Naive thymus-derived CD4-positive, alpha-beta T cell (primary cell): ENCODE measurements around the gene NEDD9. TPM values are rescaled to one million over a fixed set of nuclear protein-coding genes. Genes with fewer than 3 reads are reported as not detected.
A peak's percentile ranks its signal among the peaks of the same experiment; 100 is the strongest.

Experiments used
- ATAC-seq: fragments of 150-1000 bp; cut with Tn5 transposase; 2 replicates; pipeline ENCODE4 v1.10.0; 2021; ENCODE audit warnings: mild to moderate bottlenecking, moderate library complexity
- CTCF ChIA-PET: fragments of 350-600 bp; sonication (Branson Sonifier 250); formaldehyde crosslinking; loops from one replicate; lab custom pipeline; 2021; ENCODE audit warnings: antibody characterized with exemption; lab: Charles Lee
- POLR2A ChIA-PET: fragments of 350-600 bp; sonication (Branson Sonifier 250); formaldehyde crosslinking; loops from one replicate; lab custom pipeline; 2021; ENCODE audit warnings: antibody characterized with exemption, inconsistent platforms; lab: Charles Lee
- DNase-seq, 9 donors: peaks; one replicate each; pipeline versions ENCODE4 v3.0.0 to v3.0.0-alpha.2; 2020 to 2022; ENCODE audit warnings: mixed read lengths in 1 of 9
- H3K27ac ChIP-seq: one replicate; pipeline ENCODE4 v1.7.0; 2013; ENCODE audit warnings: mild to moderate bottlenecking, low read depth, low read length, moderate library complexity
- H3K27me3 ChIP-seq, 2 donors: one replicate each; pipeline ENCODE4 v1.7.0; 2013; ENCODE audit warnings: low read length in 2 of 2, mild to moderate bottlenecking in 2 of 2, moderate library complexity in 2 of 2; ENCODE audit not compliant: control insufficient read depth in 2 of 2, insufficient read depth in 2 of 2
- H3K36me3 ChIP-seq, 3 experiments: 1 replicate in 2 of 3; 2 replicates in 1 of 3; pipeline ENCODE4 v1.7.0; 2013; ENCODE audit warnings: low read length in 3 of 3, mild to moderate bottlenecking in 3 of 3, moderate library complexity in 1 of 3; ENCODE audit not compliant: insufficient read depth in 3 of 3, control insufficient read depth in 2 of 3
- H3K4me1 ChIP-seq, 2 donors: one replicate each; pipeline ENCODE4 v1.7.0; 2013; ENCODE audit warnings: low read length in 2 of 2, mild to moderate bottlenecking in 2 of 2, moderate library complexity in 1 of 2; ENCODE audit not compliant: control insufficient read depth in 2 of 2, insufficient read depth in 2 of 2
- H3K4me3 ChIP-seq: 2 replicates; pipeline ENCODE4 v1.7.0; 2013; ENCODE audit warnings: mild to moderate bottlenecking, low read length
- H3K9me3 ChIP-seq, 3 experiments: 1 replicate in 2 of 3; 2 replicates in 1 of 3; pipeline ENCODE4 v1.7.0; 2013; ENCODE audit warnings: low read length in 3 of 3; ENCODE audit not compliant: control insufficient read depth in 2 of 3
- H3K27ac Mint-ChIP-seq, 9 donors: one replicate each; pipeline ENCODE4 v1.8.0; 2020 to 2022; ENCODE audit warnings: mixed read lengths in 9 of 9, mild to moderate bottlenecking in 8 of 9, moderate library complexity in 5 of 9, inconsistent platforms in 2 of 9
- H3K27me3 Mint-ChIP-seq, 5 donors: one replicate each; pipeline ENCODE4 v1.8.0; 2021 to 2022; ENCODE audit warnings: mixed read lengths in 5 of 5, mild to moderate bottlenecking in 1 of 5
- H3K36me3 Mint-ChIP-seq, 5 donors: one replicate each; pipeline ENCODE4 v1.8.0; 2020 to 2022; ENCODE audit warnings: mixed read lengths in 5 of 5, mild to moderate bottlenecking in 3 of 5, inconsistent platforms in 1 of 5
- H3K4me1 Mint-ChIP-seq, 7 donors: one replicate each; pipeline ENCODE4 v1.8.0; 2020 to 2022; ENCODE audit warnings: mixed read lengths in 7 of 7, mild to moderate bottlenecking in 3 of 7, inconsistent platforms in 1 of 7
- H3K4me3 Mint-ChIP-seq, 10 donors: one replicate each; pipeline ENCODE4 v1.8.0; 2020 to 2022; ENCODE audit warnings: mild to moderate bottlenecking in 10 of 10, mixed read lengths in 10 of 10, moderate library complexity in 6 of 10, inconsistent platforms in 2 of 10
- H3K9me3 Mint-ChIP-seq, 11 donors: one replicate each; pipeline ENCODE4 v1.8.0; 2020 to 2022; ENCODE audit warnings: mixed read lengths in 11 of 11, mild to moderate bottlenecking in 4 of 11, inconsistent platforms in 1 of 11, moderate library complexity in 1 of 11
- intact Hi-C, 2 donors: fragments of 100-400 bp; cut with micrococcal nuclease; formaldehyde crosslinking; loops; one replicate each; pipeline ENCODE4 v1.15.1; 2023
- polyA plus RNA-seq, 2 donors: library from polyadenylated mRNA; unstranded; fragments of 300-500 nt; fragmentation: Illumina TruSeq; gene quantifications; one replicate each; pipeline ENCODE4 v1.2.3, GENCODE V29; 2021
- total RNA-seq, 6 experiments: library from RNA in 5 of 6; stranded (reverse) in 5 of 6; gene quantifications; 1 replicate in 5 of 6; 2 replicates in 1 of 6; pipeline ENCODE4 v1.2.3 and lab custom pipeline; 2021 to 2026

NEDD9 gene
- total and polyA plus RNA-seq, 7 experiments from 2014 or later: 14.2 to 62.9 (median 35.4) TPM

DNA sequence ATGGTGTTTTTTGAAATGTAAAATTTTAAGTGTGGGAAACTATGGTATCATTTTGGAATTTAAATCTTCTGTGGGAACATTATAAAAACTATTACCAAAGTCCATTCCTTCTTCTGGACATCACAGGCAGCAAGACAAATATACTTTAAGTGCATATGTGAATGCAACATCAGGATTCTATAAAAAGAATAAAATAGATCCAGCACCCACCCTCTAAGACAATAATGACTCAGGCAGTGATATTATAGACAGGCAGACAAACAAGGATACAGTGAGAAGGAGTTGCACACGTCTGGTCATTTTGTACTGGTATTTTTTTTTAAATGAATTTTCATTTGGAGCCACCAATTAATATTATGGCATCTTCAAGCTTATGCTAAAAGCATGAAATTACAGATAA is 21.1 kb upstream of the NEDD9 start:
- Histone ChIP-seq H3K9me3 (peaks cover 0 to 3% (median 0%) of the 10 kb centered on the region in 3 experiments), H3K36me3 (peaks cover 0 to 21% (median under 1%) of the 10 kb centered on the region in 3 experiments), H3K4me1 (peaks cover 8 to 28% of the 10 kb centered on the region in 2 donors), H3K27ac (no peak overlapping the region), H3K4me3 (no peak overlapping the region), H3K27me3 (no peaks in the 10 kb centered on the region)
- Mint-ChIP-seq H3K27me3 (no peaks in the 10 kb centered on the region), H3K27ac (no peak overlapping the region), H3K4me3 (no peak overlapping the region), H3K4me1 (peaks cover 13 to 36% (median 17%) of the 10 kb centered on the region in 7 donors), H3K9me3 (peaks cover 0 to 7% (median 0%) of the 10 kb centered on the region in 11 donors), H3K36me3 (peaks cover 27 to 68% (median 58%) of the 10 kb centered on the region in 5 donors)
- CTCF ChIA-PET: no interaction called here
- intact Hi-C loops: no loop called here
- POLR2A ChIA-PET: interaction anchor here (0.6 kb wide), 1 partner anchor 488 kb away, joined by 3 read pairs; no protein-coding TSS in a partner anchor
- ATAC-seq (no peak), DNase-seq (no peak)

DNA sequence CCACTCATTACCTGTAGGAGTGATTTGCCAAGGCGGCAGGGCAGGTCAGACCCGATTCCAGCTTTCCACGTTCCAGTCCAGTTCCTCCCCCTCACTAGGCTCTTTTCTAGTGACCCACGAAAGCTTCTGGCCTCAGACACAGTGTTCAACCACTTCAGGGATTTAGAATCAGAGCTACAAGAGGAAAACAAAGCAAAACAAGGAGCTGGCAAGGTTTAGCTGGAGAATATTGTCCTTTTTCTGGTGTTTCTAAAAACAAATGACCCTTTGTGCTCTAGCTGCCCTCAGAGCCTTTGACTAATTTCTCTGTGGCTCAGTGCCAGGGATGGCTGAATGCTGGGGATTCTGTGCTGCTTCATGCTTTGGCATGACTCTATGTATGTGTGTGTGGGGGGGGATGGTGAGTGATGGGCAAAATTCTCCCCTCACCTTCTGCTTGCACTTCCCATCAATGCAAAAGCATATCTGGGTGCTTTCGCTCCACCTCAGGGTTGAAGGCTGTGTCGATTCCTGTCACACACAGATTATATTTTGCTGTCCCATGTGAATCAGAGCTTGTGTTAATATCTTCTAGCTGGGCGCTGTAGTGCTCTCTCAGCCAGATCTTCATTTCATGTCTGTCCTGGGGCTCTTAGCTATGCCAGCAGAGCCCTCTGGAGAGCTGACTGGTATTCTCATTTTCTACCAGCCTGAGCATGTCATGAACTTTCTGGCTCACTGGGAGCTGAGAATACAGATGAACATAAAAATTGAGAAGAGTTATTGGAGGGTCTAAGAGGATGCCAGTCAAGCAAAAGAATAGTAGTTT is 19.3 kb upstream of the NEDD9 start:
- DNase-seq (no peak), ATAC-seq (no peak)
- Histone ChIP-seq H3K4me1 (peaks cover 0 to 11% of the 10 kb centered on the region in 2 donors), H3K4me3 (no peak overlapping the region), H3K9me3 (peaks cover 0 to 3% (median 0%) of the 10 kb centered on the region in 3 experiments), H3K27ac (no peak overlapping the region), H3K36me3 (peaks cover 0 to 21% (median 5%) of the 10 kb centered on the region in 3 experiments), H3K27me3 (no peaks in the 10 kb centered on the region)
- CTCF ChIA-PET: interaction anchor here (1.3 kb wide), 1 partner anchor 16 kb away, joined by 3 read pairs; no protein-coding TSS in a partner anchor
- intact Hi-C loops: no loop called here
- no peaks in the 10 kb centered on the region for H3K27me3 Mint-ChIP-seq
- H3K27ac Mint-ChIP-seq: no peak overlapping the region
- POLR2A ChIA-PET: no interaction called here
- peaks cover 35 to 78% (median 67%) of the 10 kb centered on the region in 5 donors for H3K36me3 Mint-ChIP-seq
- peaks cover 0 to 10% (median 0%) of the 10 kb centered on the region in 11 donors for H3K9me3 Mint-ChIP-seq
- peaks cover 0 to 21% (median 0%) of the 10 kb centered on the region in 7 donors for H3K4me1 Mint-ChIP-seq
- no peak overlapping the region for H3K4me3 Mint-ChIP-seq

DNA sequence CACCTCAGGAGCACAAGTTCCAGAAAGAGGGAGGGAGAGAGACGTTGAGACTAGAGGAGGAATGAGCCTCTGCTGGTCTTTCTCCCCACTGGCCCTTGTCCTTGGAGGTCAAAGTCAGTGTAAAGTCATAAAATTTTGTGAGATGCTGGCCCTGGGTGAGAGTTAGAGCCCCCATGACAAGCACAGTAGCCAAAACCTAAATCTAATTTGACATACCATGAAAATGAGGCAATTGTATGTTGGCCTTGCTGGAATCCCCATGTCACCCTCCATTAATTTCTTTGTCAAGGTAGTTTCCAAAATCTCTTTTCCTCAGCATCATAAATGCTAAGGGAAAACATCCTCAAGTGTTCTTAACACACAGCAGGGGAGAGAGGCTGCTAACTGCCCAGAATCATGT is 17.6 kb upstream of the NEDD9 start:
- intact Hi-C loops: no loop called here
- H3K27ac ChIP-seq: no peak overlapping the region
- no peak overlapping the region for H3K4me3 ChIP-seq
- POLR2A ChIA-PET: no interaction called here
- no peak overlapping the region for H3K27ac Mint-ChIP-seq
- no peak overlapping the region for H3K4me3 Mint-ChIP-seq
- H3K9me3 ChIP-seq: peaks cover 0 to 3% (median 0%) of the 10 kb centered on the region in 3 experiments
- CTCF ChIA-PET: no interaction called here
- peaks cover 0 to 10% (median 0%) of the 10 kb centered on the region in 11 donors for H3K9me3 Mint-ChIP-seq
- ATAC-seq (no peak), DNase-seq (no peak)
- H3K27me3 ChIP-seq: no peaks in the 10 kb centered on the region
- H3K4me1 ChIP-seq: peaks cover 0 to 4% of the 10 kb centered on the region in 2 donors
- H3K4me1 Mint-ChIP-seq: peaks cover 0 to 18% (median 0%) of the 10 kb centered on the region in 7 donors
- peaks cover 31 to 77% (median 61%) of the 10 kb centered on the region in 5 donors for H3K36me3 Mint-ChIP-seq
- peaks cover 0 to 21% (median 5%) of the 10 kb centered on the region in 3 experiments for H3K36me3 ChIP-seq
- no peaks in the 10 kb centered on the region for H3K27me3 Mint-ChIP-seq

DNA sequence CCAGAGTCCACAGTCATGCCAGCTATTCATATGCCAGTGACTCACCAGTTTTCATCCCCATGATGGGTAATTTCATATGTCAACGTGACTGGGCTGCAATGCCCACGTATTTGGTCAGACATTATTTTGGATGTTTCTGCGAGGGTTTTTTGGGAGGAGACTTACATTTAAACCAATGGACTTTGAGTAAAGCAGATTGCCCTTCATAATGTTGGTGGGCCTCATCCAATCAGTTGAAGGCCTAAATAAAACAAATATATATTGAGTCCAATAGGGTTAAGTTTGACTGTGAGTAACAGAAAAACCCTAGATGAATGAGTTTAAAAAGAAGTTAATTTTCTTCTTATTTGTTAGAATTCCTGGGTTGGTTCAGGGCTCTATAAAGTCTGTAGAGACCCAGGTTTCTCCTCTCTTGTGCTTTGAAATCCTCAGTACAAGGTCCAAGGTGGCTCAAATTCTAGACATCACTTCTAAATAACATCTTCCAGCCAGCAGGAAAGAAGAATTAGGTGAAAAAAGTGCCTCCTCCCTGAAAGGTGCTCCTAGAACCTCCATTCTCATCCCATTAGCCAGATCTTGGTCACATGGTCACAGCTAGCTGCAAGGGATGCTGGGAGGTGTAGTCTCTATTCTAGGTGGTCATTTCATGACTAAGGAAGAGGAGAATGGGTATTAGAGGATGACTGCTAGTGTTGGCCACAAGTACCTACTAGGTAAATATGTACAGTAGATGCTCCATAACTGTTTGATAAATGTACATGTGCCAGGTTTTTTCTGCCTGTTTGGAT is 16.7 kb upstream of the NEDD9 start:
- Mint-ChIP-seq H3K4me1 (peaks cover 0 to 16% (median 0%) of the 10 kb centered on the region in 7 donors), H3K36me3 (peaks cover 25 to 81% (median 65%) of the 10 kb centered on the region in 5 donors), H3K27ac (peak overlapping the region in 1 of 9 donors; percentile 73), H3K4me3 (no peak overlapping the region), H3K27me3 (no peaks in the 10 kb centered on the region), H3K9me3 (peaks cover 0 to 10% (median 0%) of the 10 kb centered on the region in 11 donors)
- DNase-seq: no peak
- ATAC-seq: no peak
- POLR2A ChIA-PET: no interaction called here
- H3K27me3 ChIP-seq: no peaks in the 10 kb centered on the region
- H3K36me3 ChIP-seq: peaks cover 0 to 21% (median 5%) of the 10 kb centered on the region in 3 experiments
- H3K9me3 ChIP-seq: peaks cover 0 to 3% (median 0%) of the 10 kb centered on the region in 3 experiments
- no peak overlapping the region for H3K4me3 ChIP-seq
- no peaks in the 10 kb centered on the region for H3K4me1 ChIP-seq
- intact Hi-C loops: no loop called here
- CTCF ChIA-PET: no interaction called here
- no peak overlapping the region for H3K27ac ChIP-seq

DNA sequence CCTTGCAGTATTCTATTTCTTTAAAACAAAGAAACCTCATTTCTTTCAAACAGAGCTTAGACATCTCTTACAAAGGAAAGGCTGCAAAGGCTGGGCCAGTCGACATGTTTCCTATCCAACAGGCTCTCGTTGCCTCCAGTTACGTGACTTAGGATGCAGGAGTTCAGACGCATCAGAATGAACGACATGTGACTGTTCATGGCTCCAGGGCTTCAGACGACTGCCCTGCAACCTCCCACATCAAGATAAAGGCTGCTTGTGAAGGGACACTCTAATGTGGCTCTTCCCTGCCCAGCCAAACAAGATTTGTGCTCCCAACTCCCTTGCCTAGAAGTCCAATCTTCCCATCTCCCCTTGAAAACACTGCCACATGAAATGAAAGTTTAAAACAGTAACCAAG is 14.3 kb upstream of the NEDD9 start:
- no peak overlapping the region for H3K4me3 ChIP-seq
- peaks cover 0 to 10% (median 0%) of the 10 kb centered on the region in 11 donors for H3K9me3 Mint-ChIP-seq
- H3K4me3 Mint-ChIP-seq: no peak overlapping the region
- peaks cover 0 to 3% (median 0%) of the 10 kb centered on the region in 3 experiments for H3K9me3 ChIP-seq
- H3K36me3 Mint-ChIP-seq: peaks cover 25 to 79% (median 71%) of the 10 kb centered on the region in 5 donors
- intact Hi-C loops: no loop called here
- H3K4me1 Mint-ChIP-seq: peaks cover 0 to 17% (median 0%) of the 10 kb centered on the region in 7 donors
- peaks cover 0 to 15% (median 5%) of the 10 kb centered on the region in 3 experiments for H3K36me3 ChIP-seq
- H3K4me1 ChIP-seq: no peaks in the 10 kb centered on the region
- DNase-seq (no peak), ATAC-seq (no peak)
- no peak overlapping the region for H3K27ac Mint-ChIP-seq
- ChIA-PET CTCF (no interaction called here), POLR2A (no interaction called here)
- H3K27me3 Mint-ChIP-seq: no peaks in the 10 kb centered on the region
- H3K27ac ChIP-seq: no peak overlapping the region
- H3K27me3 ChIP-seq: no peaks in the 10 kb centered on the region

DNA sequence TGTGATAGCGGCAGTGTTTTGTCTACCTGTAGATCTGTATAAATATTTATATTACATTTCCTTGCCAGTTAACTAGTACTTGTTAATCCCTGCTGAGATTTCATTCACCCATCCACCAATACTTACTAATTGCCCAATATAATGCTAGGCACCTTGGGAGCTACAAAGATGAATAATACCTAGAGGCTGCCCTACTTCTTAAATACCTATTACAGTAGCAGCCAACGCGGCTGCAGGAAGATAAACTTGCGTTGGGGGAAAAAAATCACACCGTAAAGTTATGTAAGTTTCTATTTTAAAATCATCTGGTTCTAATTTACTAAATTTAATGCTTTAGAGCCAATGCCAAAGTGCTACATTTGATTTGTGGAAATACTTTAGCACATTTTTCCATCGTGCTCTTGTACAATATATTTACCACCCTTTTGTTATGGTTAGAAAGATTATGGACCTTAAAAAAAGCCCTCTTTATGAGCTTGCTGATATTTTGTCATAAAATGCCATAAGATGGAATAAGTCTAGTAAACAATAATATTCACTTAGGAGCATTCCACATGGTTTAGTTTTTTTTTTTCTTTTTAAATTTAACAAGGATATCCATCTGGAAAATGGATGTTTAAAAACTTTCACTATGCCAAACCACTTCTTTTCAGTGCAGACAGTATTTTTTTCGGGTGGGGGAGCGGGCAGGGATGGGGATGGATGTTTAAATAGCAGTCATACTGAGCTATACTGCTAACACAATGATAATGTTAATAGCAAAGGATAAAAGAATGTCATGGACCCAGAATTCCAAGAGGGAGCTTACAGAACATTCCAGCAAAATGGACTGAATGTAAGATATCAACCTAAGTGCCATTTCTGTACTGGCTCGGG is 13.2 kb upstream of the NEDD9 start:
- ATAC-seq (no peak), DNase-seq (no peak)
- Histone ChIP-seq H3K9me3 (peaks cover 0 to 3% (median 0%) of the 10 kb centered on the region in 3 experiments), H3K27me3 (no peaks in the 10 kb centered on the region), H3K27ac (no peak overlapping the region), H3K4me1 (no peaks in the 10 kb centered on the region), H3K4me3 (no peak overlapping the region), H3K36me3 (peaks cover 0 to 13% (median 5%) of the 10 kb centered on the region in 3 experiments)
- H3K9me3 Mint-ChIP-seq: peaks cover 0 to 10% (median 0%) of the 10 kb centered on the region in 11 donors
- H3K4me3 Mint-ChIP-seq: no peak overlapping the region
- CTCF ChIA-PET: no interaction called here
- intact Hi-C loops: no loop called here
- peaks cover 0 to 17% (median 0%) of the 10 kb centered on the region in 7 donors for H3K4me1 Mint-ChIP-seq
- POLR2A ChIA-PET: no interaction called here
- H3K36me3 Mint-ChIP-seq: peaks cover 18 to 70% (median 64%) of the 10 kb centered on the region in 5 donors
- H3K27me3 Mint-ChIP-seq: no peaks in the 10 kb centered on the region
- peak overlapping the region in 1 of 9 donors; percentile 7 for H3K27ac Mint-ChIP-seq
